ENCODE data around the gene ABHD10. TPM values are rescaled to one million over a fixed set of nuclear protein-coding genes. Genes with fewer than 3 reads are reported as not detected.

ABHD10 gene
- polyA plus RNA-seq, 1 experiment = 12.6 TPM

GRCh38 chr3:112002096-112002971, 23.5 kb downstream of the ABHD10 start:
- no peak for TF ChIP-seq CTCF (IDR thresholded peaks at IDR 0.05; ENCODE audit: insufficient read depth, low read depth, low read length)

GRCh38 chr3:112003321-112004080, 24.7 kb downstream of the ABHD10 start:
- no peaks in the 10 kb centered on the region for H3K36me3 ChIP-seq (ENCODE audit: control insufficient read depth, insufficient read depth, low read length)
- ChIA-PET POLR2A (no interaction called here), CTCF (interaction anchor here (1.0 to 9.7 kb wide), 7 partner anchors 10 to 286 kb away, joined by 3 to 82 read pairs (median 6); no protein-coding TSS in a partner anchor)
- TF ChIP-seq CTCF (IDR thresholded peaks at IDR 0.05; ENCODE audit: insufficient read depth, low read depth, low read length) = no peak
- no peak for DNase-seq (ENCODE audit: low read depth)
- H3K27me3 ChIP-seq (ENCODE audit: control insufficient read depth, insufficient read depth, low read length) = no peaks in the 10 kb centered on the region
- H3K4me3 ChIP-seq (ENCODE audit: low read depth, low read length) = no peak overlapping the region

More at GRCh38 chr3:112002096-112002971, 23.5 kb downstream of the ABHD10 start:
- no peak for DNase-seq (ENCODE audit: low read depth)
- ChIA-PET CTCF (interaction anchor here (0.7 to 9.7 kb wide), 6 partner anchors 9 to 41 kb away, joined by 3 to 82 read pairs (median 6); partner anchors contain the start of gene TMPRSS7), POLR2A (no interaction called here)
- Histone ChIP-seq H3K36me3 (ENCODE audit: control insufficient read depth, insufficient read depth, low read length) (no peaks in the 10 kb centered on the region), H3K4me3 (ENCODE audit: low read depth, low read length) (no peak overlapping the region), H3K27me3 (ENCODE audit: control insufficient read depth, insufficient read depth, low read length) (no peaks in the 10 kb centered on the region)

GRCh38 chr3:112004187-112004586, 25.4 kb downstream of the ABHD10 start:
- ChIA-PET CTCF (interaction anchor here (1.0 to 9.7 kb wide), 5 partner anchors 9 to 287 kb away, joined by 3 to 82 read pairs (median 8); no protein-coding TSS in a partner anchor), POLR2A (no interaction called here)
- H3K36me3 ChIP-seq (ENCODE audit: control insufficient read depth, insufficient read depth, low read length) = no peaks in the 10 kb centered on the region
- no peak for TF ChIP-seq CTCF (IDR thresholded peaks at IDR 0.05; ENCODE audit: insufficient read depth, low read depth, low read length)
- no peak for DNase-seq (ENCODE audit: low read depth)
- no peak overlapping the region for H3K4me3 ChIP-seq (ENCODE audit: low read depth, low read length)
- H3K27me3 ChIP-seq (ENCODE audit: control insufficient read depth, insufficient read depth, low read length) = no peaks in the 10 kb centered on the region

GRCh38 chr3:112004669-112005068, 25.8 kb downstream of the ABHD10 start:
- Histone ChIP-seq H3K36me3 (ENCODE audit: control insufficient read depth, insufficient read depth, low read length) (no peaks in the 10 kb centered on the region), H3K4me3 (ENCODE audit: low read depth, low read length) (no peak overlapping the region), H3K27me3 (ENCODE audit: control insufficient read depth, insufficient read depth, low read length) (no peaks in the 10 kb centered on the region)
- POLR2A ChIA-PET = no interaction called here
- CTCF ChIA-PET = interaction anchor here (1.3 to 9.7 kb wide), 4 partner anchors 8 to 288 kb away, joined by 3 to 82 read pairs (median 10); no protein-coding TSS in a partner anchor
- DNase-seq (ENCODE audit: low read depth) = no peak
- no peak for TF ChIP-seq CTCF (IDR thresholded peaks at IDR 0.05; ENCODE audit: insufficient read depth, low read depth, low read length)
